Gastroesophageal sphincter (tissue), 4 donors: Measurements from ENCODE around the gene ERCC1. TPM values are rescaled to one million over a fixed set of nuclear protein-coding genes. Genes with fewer than 3 reads are reported as not detected.
A peak's percentile ranks its signal among the peaks of the same experiment; 100 is the strongest.

ENCODE experiments used
- ATAC-seq: fragments of 150-250 bp; one replicate; pipeline ENCODE4 v1.9.1; 2016; ENCODE audit warnings: mild to moderate bottlenecking, moderate library complexity
- H3K27ac ChIP-seq, 4 donors: fragments of 200-600 bp; sonication (generic) in 3 of 4; 1 replicate in 3 of 4; 2 replicates in 1 of 4; pipeline ENCODE4 v1.5.1; 2016 to 2019
- H3K27me3 ChIP-seq: fragments of 200-600 bp; sonication (generic); one replicate; pipeline ENCODE4 v1.5.1; 2019
- H3K36me3 ChIP-seq, 2 donors: fragments of 200-600 bp; sonication (generic); one replicate each; pipeline ENCODE4 v1.5.1; 2019; ENCODE audit warnings: control low read depth in 1 of 2
- H3K4me1 ChIP-seq, 3 donors: fragments of 200-600 bp; sonication (generic); 1 replicate in 2 of 3; 2 replicates in 1 of 3; pipeline ENCODE4 v1.5.1; 2016 to 2019; ENCODE audit warnings: control low read depth in 2 of 3
- H3K4me3 ChIP-seq, 2 donors: fragments of 200-600 bp; sonication (generic); one replicate each; pipeline ENCODE4 v1.5.1; 2019; ENCODE audit warnings: mild to moderate bottlenecking in 1 of 2, moderate library complexity in 1 of 2
- H3K9me3 ChIP-seq, 3 donors: fragments of 200-600 bp; sonication (generic); one replicate each; pipeline ENCODE4 v1.5.1; 2017 to 2019; ENCODE audit warnings: control low read depth in 2 of 3
- CTCF ChIP-seq, 4 experiments: fragments of 200-600 bp in 2 of 4; fragments of 450-650 bp in 2 of 4; sonication (generic) in 1 of 4; IDR thresholded peaks; one replicate each; pipeline ENCODE4 v1.5.1; 2017 to 2019; ENCODE audit warnings: antibody characterized with exemption in 4 of 4, mild to moderate bottlenecking in 2 of 4, moderate library complexity in 2 of 4
- EP300 ChIP-seq: sonication (generic); formaldehyde crosslinking; IDR thresholded peaks from one replicate; pipeline ENCODE4 v1.6.1; 2017; ENCODE audit warnings: antibody characterized with exemption, mild to moderate bottlenecking
- POLR2A ChIP-seq, 2 donors: fragments of 450-650 bp; IDR thresholded peaks; one replicate each; pipeline ENCODE4 v1.6.1; 2017; ENCODE audit warnings: antibody characterized with exemption in 2 of 2, mild to moderate bottlenecking in 2 of 2, moderate library complexity in 1 of 2
- POLR2AphosphoS5 ChIP-seq: sonication (generic); formaldehyde crosslinking; IDR thresholded peaks from one replicate; pipeline ENCODE4 v1.6.1; 2017; ENCODE audit warnings: antibody characterized with exemption
- WGBS, 2 donors: methylation state at CpG; one replicate each; pipeline ENCODE4 v1.1.5; 2018; ENCODE audit warnings: low coverage in 1 of 2; 5-methylcytosine and 5-hydroxymethylcytosine counted together
- total RNA-seq, 4 donors: library from RNA; depleted of rRNA; stranded (reverse); fragments of >200 nt; gene quantifications; one replicate each; pipeline ENCODE4 v1.1.0, GENCODE V29; 2016

ERCC1 gene
- total RNA-seq, 4 donors from 2014 or later: 52.7 to 84.6 (median 68.4) TPM

GRCh38 chr19:45456500-45456815 lies 32.7 kb upstream of the ERCC1 start:
- ATAC-seq: no peak
- WGBS, 2 donors: no CpG with 5 or more reads among the region's 2 CpGs
- no peaks in the 10 kb centered on the region for H3K27me3 ChIP-seq
- TF ChIP-seq POLR2AphosphoS5 (no peak), CTCF (IDR thresholded peaks at IDR 0.05) (no peak), POLR2A (IDR thresholded peaks at IDR 0.05) (no peak), EP300 (no peak)
- peak overlapping the region; percentile 45 to 89 (median 84) for H3K27ac ChIP-seq
- peaks cover 3 to 28% (median 17%) of the 10 kb centered on the region in 3 donors for H3K4me1 ChIP-seq
- no peaks in the 10 kb centered on the region for H3K36me3 ChIP-seq
- no peaks in the 10 kb centered on the region for H3K9me3 ChIP-seq
- H3K4me3 ChIP-seq: no peak overlapping the region

- Histone ChIP-seq H3K27ac (peak overlapping the region; percentile 45 to 89 (median 84)), H3K27me3 (no peaks in the 10 kb centered on the region), H3K36me3 (no peaks in the 10 kb centered on the region), H3K4me1 (peaks cover 3 to 33% (median 17%) of the 10 kb centered on the region in 3 donors), H3K4me3 (peak overlapping the region in 1 of 2 donors; percentile 15), H3K9me3 (no peaks in the 10 kb centered on the region)
- TF ChIP-seq POLR2AphosphoS5 (peak; percentile 95), EP300 (no peak), CTCF (IDR thresholded peaks at IDR 0.05) (peak in 1 of 4 experiments; percentile 13), POLR2A (IDR thresholded peaks at IDR 0.05) (no peak)
- peak; percentile 94 for ATAC-seq
- 0 to 11% methylated on average over 2 to 11 of the region's 27 CpGs for WGBS, 2 donors
Observed at GRCh38 chr19:45455707-45456499, 32.2 kb upstream of the ERCC1 start.

GRCh38 chr19:45451850-45452387 lies 28.2 kb upstream of the ERCC1 start:
- H3K36me3 ChIP-seq: no peaks in the 10 kb centered on the region
- no peaks in the 10 kb centered on the region for H3K9me3 ChIP-seq
- ATAC-seq: no peak
- peak overlapping the region in 3 of 4 donors; percentile 86 to 91 (median 90) for H3K27ac ChIP-seq
- H3K4me3 ChIP-seq: no peak overlapping the region
- peaks cover 3 to 58% (median 25%) of the 10 kb centered on the region in 3 donors for H3K4me1 ChIP-seq
- TF ChIP-seq EP300: no peak
- H3K27me3 ChIP-seq: no peaks in the 10 kb centered on the region
- 60 to 73% methylated on average over 4 to 8 of the region's 12 CpGs for WGBS, 2 donors

GRCh38 chr19:45451131-45451849 lies 27.6 kb upstream of the ERCC1 start:
- 8% methylated on average over 10 of the region's 28 CpGs; no CpG with 5 or more reads in 1 of the 2 donors for WGBS, 2 donors
- Histone ChIP-seq H3K4me1 (peaks cover 3 to 55% (median 24%) of the 10 kb centered on the region in 3 donors), H3K36me3 (no peaks in the 10 kb centered on the region), H3K4me3 (peak overlapping the region; percentile 36 to 71), H3K9me3 (no peaks in the 10 kb centered on the region), H3K27me3 (no peaks in the 10 kb centered on the region), H3K27ac (peak overlapping the region; percentile 35 to 91 (median 88))
- peak in 1 of 2 donors; percentile 3 for TF ChIP-seq POLR2A (IDR thresholded peaks at IDR 0.05)
- TF ChIP-seq POLR2AphosphoS5: peak; percentile 28
- TF ChIP-seq EP300: no peak
- no peak for TF ChIP-seq CTCF (IDR thresholded peaks at IDR 0.05)
- ATAC-seq: peak; percentile 20

- Histone ChIP-seq H3K27ac (peak overlapping the region; percentile 74 to 91 (median 84)), H3K4me3 (peak overlapping the region; percentile 36 to 71), H3K36me3 (no peaks in the 10 kb centered on the region), H3K27me3 (no peaks in the 10 kb centered on the region), H3K9me3 (no peaks in the 10 kb centered on the region), H3K4me1 (peaks cover 0 to 48% (median 13%) of the 10 kb centered on the region in 3 donors)
- no peak for ATAC-seq
- 21% methylated on average over 5 of the region's 5 CpGs for WGBS, 2 donors
- no peak for TF ChIP-seq POLR2A (IDR thresholded peaks at IDR 0.05)
- TF ChIP-seq EP300: no peak
- TF ChIP-seq CTCF (IDR thresholded peaks at IDR 0.05): no peak
- no peak for TF ChIP-seq POLR2AphosphoS5
Observed at GRCh38 chr19:45450012-45450333, 26.3 kb upstream of the ERCC1 start.
